HL-60/S4 treated with phorbol 12-myristate 13-acetate at 8.2 ng/mL for 4 days and 3 days (cell line): ENCODE results near the gene BFSP2.

ENCODE experiments used
- in situ Hi-C: fragments of 300-500 bp; cut with MboI; formaldehyde crosslinking; loops from 2 replicates; pipeline ENCODE4 v1.15.0; 2022; ENCODE audit warnings: low sequenced_read_pairs

Gene BFSP2

GRCh38 chr3:133400006-133400515, at the start of gene BFSP2:
TSS of gene BFSP2 (plus strand) at chr3:133400056. CDS start at chr3:133400084, 28 bp downstream.
- in situ Hi-C loops = no loop called here

- in situ Hi-C loops = no loop called here
Observed at GRCh38 chr3:133354721-133355120, 45.1 kb upstream of the BFSP2 start.

GRCh38 chr3:133360476-133360875, 39.4 kb upstream of the BFSP2 start:
- in situ Hi-C loops = no loop called here

GRCh38 chr3:133361011-133361410, 38.8 kb upstream of the BFSP2 start:
- in situ Hi-C loops = no loop called here

GRCh38 chr3:133361435-133361834, 38.4 kb upstream of the BFSP2 start:
- in situ Hi-C loops = no loop called here

- in situ Hi-C loops = no loop called here
Observed at GRCh38 chr3:133362539-133362938, 37.3 kb upstream of the BFSP2 start.

GRCh38 chr3:133364704-133365103, 35.2 kb upstream of the BFSP2 start:
- in situ Hi-C loops = no loop called here

- in situ Hi-C loops = no loop called here
Observed at GRCh38 chr3:133366921-133367320, 32.9 kb upstream of the BFSP2 start.

- in situ Hi-C loops = no loop called here
Observed at GRCh38 chr3:133367403-133367802, 32.5 kb upstream of the BFSP2 start.

- in situ Hi-C loops = no loop called here
Observed at GRCh38 chr3:133367956-133368355, 31.9 kb upstream of the BFSP2 start.

- in situ Hi-C loops = no loop called here
Observed at GRCh38 chr3:133368371-133369067, 31.3 kb upstream of the BFSP2 start.

GRCh38 chr3:133369068-133369440, 30.8 kb upstream of the BFSP2 start:
- in situ Hi-C loops = no loop called here

- in situ Hi-C loops = loop anchor here (10.0 kb wide), 1 partner anchor 326 kb away; no protein-coding TSS in a partner anchor
Observed at GRCh38 chr3:133371181-133371580, 28.7 kb upstream of the BFSP2 start.

GRCh38 chr3:133371676-133372075, 28.2 kb upstream of the BFSP2 start:
- in situ Hi-C loops = loop anchor here (10.0 kb wide), 1 partner anchor 327 kb away; no protein-coding TSS in a partner anchor

- in situ Hi-C loops = loop anchor here (10.0 to 25.0 kb wide), 2 partner anchors 330 to 638 kb away; no protein-coding TSS in a partner anchor
Observed at GRCh38 chr3:133374708-133375402, 25.0 kb upstream of the BFSP2 start.

GRCh38 chr3:133375403-133375745, 24.5 kb upstream of the BFSP2 start:
- in situ Hi-C loops = loop anchor here (10.0 to 25.0 kb wide), 2 partner anchors 331 to 638 kb away; no protein-coding TSS in a partner anchor

GRCh38 chr3:133376810-133377209, 23.0 kb upstream of the BFSP2 start:
- in situ Hi-C loops = loop anchor here (10.0 to 25.0 kb wide), 2 partner anchors 332 to 640 kb away; no protein-coding TSS in a partner anchor

GRCh38 chr3:133377396-133377795, 22.5 kb upstream of the BFSP2 start:
- in situ Hi-C loops = loop anchor here (10.0 to 25.0 kb wide), 2 partner anchors 333 to 640 kb away; no protein-coding TSS in a partner anchor

GRCh38 chr3:133379926-133380325, 19.9 kb upstream of the BFSP2 start:
- in situ Hi-C loops = loop anchor here (10.0 to 25.0 kb wide), 2 partner anchors 335 to 643 kb away; no protein-coding TSS in a partner anchor

GRCh38 chr3:133380481-133381225, 19.2 kb upstream of the BFSP2 start:
- in situ Hi-C loops = loop anchor here (25.0 kb wide), 1 partner anchor 643 kb away; no protein-coding TSS in a partner anchor
